Activated CD4-positive, alpha-beta T cell treated with anti-CD3 and anti-CD28 coated beads, Interleukin-2, Interleukin-4, amounts not matched to agents 100 ng/mL and 50 ng/mL, durations not matched to agents 16 hours and 8 hours (primary cell): ENCODE results near the gene TSBP1.
"Not testable (repeated sequence)": the region's sequence is repeated elsewhere in the genome, so short reads cannot be mapped to it uniquely, and the experiment has no call there.

Experiments used
- DNase-seq: peaks from one replicate; pipeline ENCODE4 v3.0.0-alpha.2; 2020; ENCODE audit warnings: low spot score

The TSBP1 gene

DNA sequence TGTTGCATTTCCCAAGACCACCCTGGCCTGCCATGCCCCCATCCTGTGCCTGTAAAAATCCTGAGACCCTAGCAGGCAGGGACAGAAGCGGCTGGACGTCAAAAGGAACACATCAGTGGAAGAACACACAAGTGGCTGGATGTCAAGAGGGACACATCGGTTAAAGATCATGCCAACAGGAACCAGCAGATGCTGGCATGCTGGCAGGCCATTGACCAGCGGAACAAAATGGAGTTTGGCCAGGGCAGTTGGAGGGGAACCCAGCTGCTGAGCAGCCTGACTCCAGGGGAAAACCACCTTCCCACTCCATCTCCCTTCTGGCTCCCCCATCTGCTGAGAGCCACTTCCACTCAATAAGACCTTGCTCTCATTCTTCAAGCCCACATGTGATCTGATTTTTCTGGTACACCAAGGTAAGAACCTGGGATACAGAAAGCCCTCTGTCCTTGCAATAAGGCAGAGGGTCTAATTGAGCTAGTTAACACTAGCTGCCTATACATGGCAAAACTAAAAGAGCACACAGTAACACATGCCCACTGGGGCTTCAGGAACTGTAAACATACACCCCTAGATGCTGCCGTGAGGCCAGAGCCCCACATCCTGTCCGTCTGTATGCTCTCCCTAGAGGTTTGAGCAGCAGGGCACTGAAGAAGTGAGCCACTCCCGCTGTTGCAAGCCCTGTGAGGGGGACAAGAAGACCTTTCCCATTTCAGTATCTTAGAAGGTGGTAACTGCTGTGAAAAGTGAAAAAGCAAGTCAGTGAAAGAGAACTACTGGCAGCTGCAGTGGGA is 4.2 kb upstream of the TSBP1 start:
- DNase-seq = no peak

DNA sequence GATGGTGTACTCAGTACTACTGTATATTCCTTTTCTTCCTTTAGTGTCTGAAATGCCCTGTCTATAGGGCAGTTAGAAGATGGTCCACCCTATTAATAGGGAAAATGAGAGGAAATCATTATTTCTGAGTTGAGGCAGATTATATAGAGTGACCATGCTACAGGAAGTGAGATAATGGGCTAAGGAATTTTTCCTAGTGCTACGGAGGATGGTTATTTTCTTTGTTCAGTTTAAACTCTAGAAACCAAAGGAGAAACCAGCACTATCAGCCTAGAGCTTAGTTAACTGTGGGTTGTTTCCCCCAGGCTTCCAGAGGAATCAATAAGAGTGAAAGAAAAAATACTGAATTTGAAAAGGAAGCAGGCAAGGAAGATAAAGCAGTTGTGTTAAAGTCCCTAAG is 474 bp downstream of the TSBP1 start:
- DNase-seq = no peak

DNA sequence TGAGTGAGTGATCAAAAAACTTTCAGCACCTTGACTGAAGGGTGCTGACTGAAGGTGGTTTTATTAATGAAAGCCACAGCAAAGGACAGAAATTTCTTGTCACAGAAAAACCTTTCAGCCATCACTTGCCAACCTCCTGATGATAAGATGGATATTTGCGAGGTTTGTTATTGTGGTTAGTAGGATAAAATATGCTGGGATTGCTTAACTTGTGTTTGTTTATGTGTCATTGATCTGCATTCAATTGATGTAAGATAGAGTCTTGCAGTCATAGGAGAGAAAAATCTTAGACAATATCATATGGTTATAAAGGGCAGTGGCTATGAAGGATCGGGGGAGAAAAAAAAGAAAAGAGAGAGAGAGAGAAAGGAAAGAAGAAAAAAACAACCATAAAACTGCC is 1.2 kb downstream of the TSBP1 start:
- DNase-seq = no peak

DNA sequence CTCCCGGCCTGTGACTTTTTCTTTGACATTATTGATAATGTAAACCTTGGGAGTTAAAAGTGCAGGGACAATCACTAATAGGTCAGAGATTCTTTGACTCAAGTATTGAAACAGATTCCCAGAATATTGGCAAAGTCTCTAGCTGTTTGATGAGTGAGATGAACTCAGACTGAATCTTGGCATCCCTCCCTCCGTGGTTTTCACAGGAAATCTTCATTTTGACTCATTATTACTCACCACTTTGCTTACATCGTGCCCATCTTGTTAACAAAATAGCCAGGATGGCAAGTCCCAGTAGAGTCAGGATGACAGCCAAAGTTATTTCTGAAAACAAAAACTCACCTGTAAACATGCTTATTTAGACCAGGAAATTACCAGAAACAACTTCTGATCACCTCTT is 2.0 kb downstream of the TSBP1 start:
- peak; percentile 51 for DNase-seq

DNA sequence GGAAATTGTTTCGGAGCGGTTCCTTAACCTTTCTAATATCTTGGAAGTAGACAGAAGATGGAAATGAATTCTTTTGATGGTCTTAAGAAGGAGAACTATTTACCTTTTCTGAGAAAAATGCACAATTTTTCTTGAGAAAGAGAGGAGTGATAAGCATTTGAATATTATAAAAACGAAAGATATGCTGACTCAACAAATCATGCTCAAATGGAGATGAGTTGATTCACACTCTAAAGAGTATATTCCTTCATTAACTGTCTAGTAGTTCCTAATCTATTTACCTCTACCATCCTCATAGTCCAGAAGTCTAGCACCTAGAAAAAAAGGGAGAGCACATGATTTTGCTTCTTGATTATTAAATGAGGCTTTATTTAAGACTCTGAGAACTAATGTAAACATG is 4.1 kb downstream of the TSBP1 start:
- DNase-seq = no peak

DNA sequence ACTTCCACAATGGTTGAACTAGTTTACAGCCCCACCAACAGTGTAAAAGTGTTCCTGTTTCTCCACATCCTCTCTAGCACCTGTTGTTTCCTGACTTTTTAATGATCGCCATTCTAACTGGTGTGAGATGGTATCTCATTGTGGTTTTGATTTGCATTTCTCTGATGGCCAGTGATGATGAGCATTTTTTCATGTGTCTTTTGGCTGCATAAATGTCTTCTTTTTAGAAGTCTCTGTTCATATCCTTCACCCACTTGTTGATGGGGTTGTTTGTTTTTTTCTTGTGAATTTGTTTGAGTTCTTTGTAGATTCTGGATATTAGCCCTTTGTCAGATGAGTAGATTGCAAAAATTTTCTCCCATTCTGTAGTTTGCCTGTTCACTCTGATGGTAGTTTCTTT is 12.5 kb downstream of the TSBP1 start:
- not testable (repeated sequence) for DNase-seq

DNA sequence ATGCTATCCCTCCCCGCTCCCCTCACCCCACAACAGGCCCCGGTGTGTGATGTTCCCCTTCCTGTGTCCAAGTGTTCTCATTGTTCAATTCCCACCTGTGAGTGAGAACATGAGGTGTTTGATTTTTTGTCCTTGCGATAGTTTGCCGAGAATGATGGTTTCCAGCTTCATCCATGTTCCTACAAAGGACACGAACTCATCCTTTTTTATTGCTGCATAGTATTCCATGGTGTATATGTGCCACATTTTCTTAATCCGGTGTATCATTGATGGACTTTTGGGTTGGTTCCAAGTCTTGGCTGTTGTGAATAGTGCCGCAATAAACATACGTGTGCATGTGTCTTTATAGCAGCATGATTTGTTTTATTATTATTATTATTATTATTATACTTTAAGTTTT is 13.2 kb downstream of the TSBP1 start:
- not testable (repeated sequence) for DNase-seq

DNA sequence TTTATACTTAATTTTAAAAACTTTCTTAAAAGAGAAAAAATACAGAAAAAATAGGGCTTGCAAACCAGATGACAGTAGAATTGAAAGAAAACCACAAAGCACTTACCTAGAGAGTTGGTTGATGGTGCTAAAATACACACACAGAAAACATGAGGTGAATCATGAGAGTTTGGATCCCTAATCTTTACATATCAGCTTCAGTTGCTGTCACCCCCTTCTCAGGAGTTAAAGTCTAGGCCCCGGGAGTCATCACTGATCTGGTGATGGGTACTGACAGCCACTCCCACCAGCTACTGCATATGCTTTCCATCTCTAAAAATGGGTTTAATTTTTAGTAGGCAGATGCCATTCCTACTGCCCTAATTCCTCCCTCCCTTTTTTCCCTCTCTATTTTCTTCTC is 16.7 kb downstream of the TSBP1 start:
- no peak for DNase-seq

DNA sequence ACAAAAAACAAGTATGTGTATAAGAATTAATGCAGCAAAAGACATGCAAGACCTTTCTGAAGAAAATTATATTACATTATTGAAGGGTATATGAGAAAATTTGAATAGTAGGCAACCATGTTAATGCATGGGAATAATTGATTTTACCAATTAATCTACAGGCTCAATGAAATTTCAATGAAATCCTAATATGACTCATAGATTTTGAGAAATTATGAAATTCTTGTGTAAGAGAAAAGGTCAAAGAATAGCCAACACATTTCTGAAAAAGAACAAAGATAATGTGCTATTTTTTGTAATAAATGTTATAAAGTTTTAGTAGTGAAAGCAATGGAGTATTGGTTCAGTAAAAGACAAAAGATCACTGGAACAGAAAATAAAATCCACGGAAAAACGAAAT is 18.4 kb downstream of the TSBP1 start:
- DNase-seq = no peak

DNA sequence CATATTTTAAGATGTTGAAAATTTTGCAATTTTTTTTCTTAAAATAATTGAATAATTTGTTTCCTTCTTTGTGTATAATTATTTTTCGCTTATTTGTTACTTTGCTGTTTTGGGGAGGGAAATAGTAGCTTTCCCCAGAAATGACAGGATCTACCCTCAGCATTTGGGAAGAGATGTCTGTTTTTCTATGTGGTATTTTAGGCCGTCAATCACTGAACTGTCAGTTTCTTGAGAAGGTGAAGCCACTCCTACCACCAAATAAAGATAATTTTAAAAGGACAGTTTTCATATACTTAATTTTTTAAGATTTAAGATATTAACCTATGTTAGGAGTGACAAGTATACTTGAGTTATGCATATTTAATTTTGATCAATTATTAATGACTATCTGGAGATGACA is 31.5 kb downstream of the TSBP1 start:
- no peak for DNase-seq

DNA sequence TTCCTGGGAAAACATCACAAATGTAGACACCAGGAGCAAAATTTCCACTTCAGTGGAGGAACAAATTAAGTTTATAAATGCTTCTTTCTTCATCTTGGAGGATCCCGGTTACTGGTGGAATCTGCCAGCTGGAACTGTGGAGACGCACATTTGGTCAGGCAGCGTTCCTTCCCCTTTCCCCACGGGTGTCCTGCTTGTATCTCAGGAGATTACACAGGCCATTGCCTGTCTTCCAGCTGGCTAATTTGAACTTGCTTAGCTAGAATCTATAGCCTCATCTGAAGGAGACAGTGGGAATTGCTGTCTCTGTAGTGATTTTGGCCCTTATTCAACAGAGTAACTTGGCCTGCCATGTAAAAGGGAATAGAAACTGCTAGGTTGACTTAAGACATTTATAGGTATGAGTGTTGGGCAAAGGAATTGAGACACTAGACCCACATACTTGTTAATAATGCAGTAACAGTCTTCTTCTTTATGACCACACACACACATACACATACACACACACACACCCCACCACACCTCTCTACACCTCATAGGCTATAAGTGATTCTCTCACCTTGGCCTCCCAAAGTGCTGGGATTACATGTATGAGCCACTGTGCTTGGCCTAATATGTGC is 34.4 kb downstream of the TSBP1 start:
- DNase-seq = no peak

DNA sequence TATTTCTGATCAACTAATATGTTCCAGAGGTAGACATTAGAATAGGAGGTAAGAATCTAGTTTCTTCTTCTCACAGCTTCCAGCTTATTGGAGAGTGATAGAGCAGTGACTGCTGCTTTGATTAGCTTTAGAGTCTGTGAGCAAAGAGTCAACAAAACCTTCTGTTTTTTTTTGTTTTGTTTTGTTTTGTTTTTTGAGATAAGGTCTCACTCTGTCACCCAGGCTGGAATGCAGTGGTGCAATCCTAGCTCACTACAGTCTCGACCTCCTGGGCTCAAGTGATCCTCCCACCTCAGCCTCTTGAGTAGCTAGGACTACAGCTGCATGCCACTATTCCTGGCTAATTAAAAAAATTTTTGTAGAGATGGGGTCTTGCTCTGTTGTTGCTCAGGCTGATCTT is 39.3 kb downstream of the TSBP1 start:
- no peak for DNase-seq

DNA sequence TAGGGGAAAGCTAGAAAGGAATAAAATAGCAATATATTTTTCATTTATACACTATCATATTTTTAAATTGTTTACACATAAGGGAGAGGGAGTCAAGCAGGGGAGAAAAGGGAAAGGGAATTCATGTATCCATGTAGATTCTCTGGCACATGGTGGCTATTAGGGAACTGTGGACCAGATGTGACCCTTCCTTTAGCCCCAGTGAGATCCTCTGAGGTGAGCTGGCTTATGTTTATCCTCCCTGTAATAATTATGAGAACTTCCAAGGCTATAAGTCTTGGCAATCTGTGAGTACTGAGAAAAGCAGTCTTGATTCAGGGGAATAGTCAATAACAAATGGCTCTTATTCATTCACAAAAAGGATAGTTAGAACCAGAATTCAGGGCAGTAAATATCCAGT is 42.6 kb downstream of the TSBP1 start:
- no peak for DNase-seq

DNA sequence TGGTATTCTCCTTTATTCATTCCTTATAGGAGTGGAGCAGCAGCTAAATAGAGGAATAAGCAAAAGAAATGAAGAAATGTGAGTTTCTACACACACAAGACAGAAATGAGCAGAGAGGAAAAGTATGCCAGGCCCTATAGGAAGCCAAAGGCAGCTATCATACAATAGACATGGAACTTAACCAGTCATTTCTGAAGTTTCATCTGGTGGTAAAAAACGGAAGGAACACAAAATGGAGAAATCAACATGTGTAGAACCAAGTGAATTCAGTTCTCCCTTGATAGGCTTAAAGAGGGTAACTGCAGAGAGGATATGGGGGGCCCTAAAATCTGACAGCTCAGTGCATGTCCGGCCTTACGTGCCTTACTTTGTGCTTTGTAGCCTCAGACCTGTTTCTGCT is 44.6 kb downstream of the TSBP1 start:
- peak; percentile 50 for DNase-seq

DNA sequence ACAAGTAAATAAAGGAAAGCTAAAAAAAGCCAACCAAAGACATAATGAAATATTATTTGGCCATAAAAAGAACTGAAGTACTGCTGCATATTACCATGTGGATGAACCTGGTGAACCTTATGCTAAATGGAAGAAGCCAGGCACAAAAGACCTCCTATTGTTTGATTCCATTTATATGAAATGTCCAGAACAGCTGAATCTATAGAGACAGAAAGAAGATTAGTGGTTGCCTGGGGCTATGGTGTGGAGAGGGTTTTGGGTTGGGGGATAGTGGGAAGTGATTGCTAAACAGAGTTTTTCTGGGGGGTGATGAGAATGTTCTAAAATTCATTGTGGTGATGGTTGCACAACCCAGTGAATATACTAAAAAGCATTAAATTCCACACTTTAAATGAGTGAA is 53.2 kb downstream of the TSBP1 start:
- no peak for DNase-seq

DNA sequence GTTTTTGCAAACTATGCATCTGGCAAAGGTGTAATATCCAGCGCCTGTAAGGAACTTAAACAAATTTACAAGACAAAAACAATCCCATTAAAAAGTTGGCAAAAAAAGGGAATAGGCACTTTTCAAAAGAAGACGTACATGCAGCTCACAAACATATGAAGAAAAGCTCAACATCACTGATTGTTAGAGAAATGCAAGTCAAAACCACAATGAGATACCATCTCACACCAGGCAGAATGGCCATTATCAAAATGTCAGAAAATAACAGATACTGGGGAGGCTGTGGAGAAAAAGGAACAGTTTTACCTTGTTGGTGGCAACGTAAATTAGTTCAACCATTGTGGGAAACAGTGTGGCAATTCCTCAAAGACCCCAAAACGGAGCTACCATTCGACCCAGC is 54.2 kb downstream of the TSBP1 start:
- no peak for DNase-seq

DNA sequence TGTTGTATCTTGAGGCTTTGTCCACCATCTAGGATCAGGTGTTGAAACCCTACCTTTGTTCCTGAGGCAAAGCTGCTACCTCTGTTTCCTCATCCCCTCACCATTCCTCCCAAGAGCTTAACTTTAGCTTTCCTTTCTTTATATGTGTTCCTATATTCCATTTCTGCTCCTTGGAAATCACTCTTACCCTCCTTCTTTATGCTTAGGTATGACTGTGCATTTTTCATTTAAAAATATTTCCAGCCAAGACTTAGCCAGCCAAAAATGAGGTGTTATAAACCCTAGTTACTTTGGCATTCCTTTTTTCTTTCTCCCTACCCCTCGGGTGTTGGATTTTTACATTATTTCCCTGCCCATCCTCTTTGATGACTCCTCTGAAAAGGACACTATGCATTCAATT is 57.7 kb downstream of the TSBP1 start:
- no peak for DNase-seq

DNA sequence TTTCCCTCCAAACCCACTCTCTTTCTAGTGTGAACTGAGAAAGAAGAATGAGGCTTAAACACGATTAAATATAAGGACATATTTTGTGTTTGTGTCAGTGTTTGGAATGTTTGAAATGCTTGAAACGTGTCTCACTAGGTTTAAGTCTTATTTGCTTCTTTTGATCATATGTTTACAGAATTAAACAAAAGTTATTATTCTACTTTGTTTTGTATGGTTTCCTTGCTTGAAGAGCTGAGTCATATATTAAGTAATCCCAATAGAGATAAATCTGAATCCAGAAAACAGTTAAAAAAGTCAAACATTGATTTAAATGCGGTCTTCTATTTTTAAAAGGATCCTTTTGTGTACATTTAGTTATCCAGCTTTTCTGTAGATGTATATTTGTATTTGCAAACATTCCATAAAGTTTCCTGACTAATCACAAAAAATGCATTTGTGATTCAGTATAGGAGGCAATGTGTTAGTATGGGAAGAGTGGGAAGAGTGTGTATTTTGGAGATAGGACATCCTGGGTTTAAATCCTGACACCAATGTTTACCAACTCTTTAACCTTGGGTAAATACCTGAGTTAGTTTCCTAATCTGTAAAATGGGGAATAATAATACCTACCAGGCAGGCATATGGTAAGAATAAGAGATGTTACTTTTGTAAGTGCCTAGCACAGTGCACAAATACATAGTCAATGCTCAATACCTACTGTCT is 72.9 kb downstream of the TSBP1 start:
- no peak for DNase-seq

DNA sequence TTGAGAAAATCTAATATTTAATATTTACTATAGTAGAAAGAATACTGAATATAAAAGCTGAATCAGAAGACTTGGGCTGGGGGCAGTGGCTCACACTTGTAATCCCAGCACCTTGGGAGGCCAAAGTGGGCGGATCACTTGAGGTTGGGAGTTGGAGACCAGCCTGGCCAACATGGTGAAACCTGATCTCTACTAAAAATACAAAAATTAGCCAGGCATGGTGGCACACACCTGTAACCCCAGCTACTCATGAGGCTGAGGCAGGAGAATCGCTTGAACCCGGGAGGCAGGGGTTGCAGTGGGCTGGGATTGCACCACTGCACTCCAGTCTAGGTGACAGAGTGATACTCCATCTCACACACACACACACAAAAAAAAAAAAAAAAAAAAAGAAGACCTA is 76.7 kb downstream of the TSBP1 start:
- not testable (repeated sequence) for DNase-seq

DNA sequence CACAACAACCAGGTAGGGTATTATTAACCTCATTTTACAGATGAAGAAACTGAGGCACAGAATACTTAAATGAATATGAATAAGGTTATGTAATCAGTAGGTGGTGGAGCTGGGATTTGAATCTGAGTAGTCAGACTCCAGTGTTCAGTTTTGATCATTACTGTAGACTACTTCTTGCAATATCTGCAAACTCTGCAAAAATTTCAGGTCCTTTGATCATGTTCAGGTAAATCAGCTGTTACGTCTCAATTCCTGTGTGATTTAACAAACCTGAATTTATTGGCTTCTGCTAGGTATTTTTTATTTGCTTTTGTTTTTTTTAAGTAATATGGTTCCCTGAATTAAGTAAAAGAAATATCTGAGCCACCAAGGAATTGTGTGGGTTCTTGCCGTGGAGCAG is 77.1 kb downstream of the TSBP1 start:
- DNase-seq = no peak

DNA sequence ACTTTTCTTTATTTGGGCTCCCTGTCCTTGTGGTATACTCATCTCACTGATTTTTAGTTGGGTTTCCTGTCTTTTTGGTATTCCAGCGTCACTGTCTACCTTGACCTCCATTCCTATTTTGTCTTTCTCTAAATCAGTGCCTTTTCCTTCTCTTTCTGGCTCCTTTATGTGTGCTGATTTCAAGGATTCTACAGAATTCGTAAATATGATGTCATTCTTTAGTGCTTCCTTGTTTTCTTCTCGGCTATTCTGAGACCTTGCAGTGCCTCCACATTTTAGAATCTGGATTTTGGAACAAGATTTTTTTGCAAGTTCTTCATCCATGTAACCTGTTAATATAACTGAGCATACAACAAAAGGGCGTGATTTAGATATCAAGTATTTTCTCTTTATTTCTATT is 78.0 kb downstream of the TSBP1 start:
- DNase-seq = no peak

DNA sequence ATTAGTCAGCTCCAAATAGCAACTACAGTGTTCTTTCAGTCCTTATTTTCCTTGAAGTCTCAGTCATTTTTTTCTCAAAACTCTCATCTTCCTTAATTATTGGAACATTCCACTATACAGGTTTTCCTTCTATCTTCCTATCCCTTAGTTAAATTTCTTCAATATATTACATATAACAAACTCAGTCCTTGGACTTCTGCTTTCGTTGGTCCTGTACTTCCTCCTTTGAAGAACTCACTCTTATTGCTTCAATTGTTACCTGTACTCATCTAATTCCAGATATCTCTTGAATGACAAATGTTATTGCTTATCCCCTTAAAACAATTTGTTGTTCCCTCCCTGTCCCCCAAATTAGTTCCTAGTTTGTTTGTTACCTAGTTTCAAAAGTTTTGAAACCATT is 80.2 kb downstream of the TSBP1 start:
- no peak for DNase-seq

DNA sequence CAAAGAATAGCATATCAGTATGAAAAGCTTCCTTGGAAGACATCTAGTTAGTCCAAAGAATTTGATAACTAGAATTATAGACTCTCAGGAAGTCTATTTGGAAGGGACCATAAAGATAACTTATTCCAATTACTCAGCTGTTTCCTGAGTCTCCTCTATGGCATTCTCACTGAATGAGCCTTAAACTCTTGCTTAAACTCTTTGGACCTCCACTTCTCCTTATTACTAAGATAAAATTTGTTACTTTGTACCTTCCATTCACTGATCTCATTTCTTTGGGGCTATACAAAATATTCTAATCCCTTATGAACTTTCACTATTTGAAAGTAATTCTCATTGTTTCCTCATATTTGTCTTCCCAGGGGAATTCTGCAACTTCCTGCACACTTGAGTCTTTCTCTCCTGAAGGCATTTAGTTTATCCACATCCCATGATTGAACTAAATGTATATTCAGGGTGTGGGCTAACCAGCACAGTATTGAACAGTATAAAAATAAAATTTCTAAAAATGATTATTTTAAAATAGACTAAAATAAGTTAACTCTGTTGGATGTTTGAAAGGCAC is 80.7 kb downstream of the TSBP1 start:
- DNase-seq = no peak
